Neural cell (in vitro differentiated cells): Measurements from ENCODE around the gene SLAMF7.

Experiments used
- EZH2 ChIP-seq: fragments of 200-600, 300-800 bp; shearing (Covaris generic), sonication (generic); IDR thresholded peaks from 2 replicates; pipeline ENCODE4 v1.6.1; 2014; ENCODE audit warnings: antibody characterized with exemption, low read length, borderline replicate concordance, mild to moderate bottlenecking; ENCODE audit not compliant: insufficient read depth, poor library complexity, severe bottlenecking
- SMC3 ChIP-seq: fragments of 450-650 bp; conservative IDR thresholded peaks from 2 replicates; pipeline ENCODE4 v1.6.1; 2014; ENCODE audit warnings: antibody characterized with exemption, mild to moderate bottlenecking, moderate library complexity; ENCODE audit not compliant: poor library complexity
- TF ChIP-seq, protein P1 (sequence below): fragments of 450-650 bp; IDR thresholded peaks from 2 replicates; pipeline ENCODE4 v1.5.1; 2014; ENCODE audit warnings: antibody characterized with exemption, mild to moderate bottlenecking, moderate library complexity; ENCODE audit not compliant: poor library complexity, severe bottlenecking

DNA sequence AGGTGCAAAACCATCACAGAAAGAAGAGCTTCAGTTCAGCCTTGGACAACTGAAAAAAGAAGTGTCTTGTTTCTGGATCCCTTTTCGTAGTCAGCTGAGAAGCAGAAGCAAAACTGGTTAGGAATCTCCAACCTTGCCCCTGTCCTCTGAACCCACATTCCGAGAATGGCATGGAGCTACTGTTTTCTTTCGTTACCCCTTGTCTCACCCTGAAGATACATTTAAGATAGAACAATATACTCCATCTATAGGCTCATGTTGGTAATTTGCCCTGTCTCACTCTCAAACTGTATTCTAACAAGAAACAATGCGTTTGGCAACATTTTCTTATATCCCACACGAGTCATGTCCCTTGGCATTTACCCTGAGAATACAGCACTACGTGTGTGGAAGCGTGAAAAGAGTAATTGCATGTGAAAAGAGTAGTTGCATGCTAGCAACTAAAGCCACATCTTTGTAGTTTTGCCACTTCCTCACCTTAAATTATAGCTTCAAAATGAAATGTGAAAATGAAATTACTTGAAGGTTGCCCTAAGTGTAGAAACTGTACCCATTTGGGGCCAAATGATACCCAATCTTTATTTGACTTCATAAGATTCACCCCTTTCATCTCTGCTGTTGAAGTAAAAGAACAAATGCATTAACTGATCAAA is 5.3 kb downstream of the SLAMF7 start:
- no peak for TF ChIP-seq SMC3
- TF ChIP-seq EZH2 = no peak
- TF ChIP-seq, protein P1, sequence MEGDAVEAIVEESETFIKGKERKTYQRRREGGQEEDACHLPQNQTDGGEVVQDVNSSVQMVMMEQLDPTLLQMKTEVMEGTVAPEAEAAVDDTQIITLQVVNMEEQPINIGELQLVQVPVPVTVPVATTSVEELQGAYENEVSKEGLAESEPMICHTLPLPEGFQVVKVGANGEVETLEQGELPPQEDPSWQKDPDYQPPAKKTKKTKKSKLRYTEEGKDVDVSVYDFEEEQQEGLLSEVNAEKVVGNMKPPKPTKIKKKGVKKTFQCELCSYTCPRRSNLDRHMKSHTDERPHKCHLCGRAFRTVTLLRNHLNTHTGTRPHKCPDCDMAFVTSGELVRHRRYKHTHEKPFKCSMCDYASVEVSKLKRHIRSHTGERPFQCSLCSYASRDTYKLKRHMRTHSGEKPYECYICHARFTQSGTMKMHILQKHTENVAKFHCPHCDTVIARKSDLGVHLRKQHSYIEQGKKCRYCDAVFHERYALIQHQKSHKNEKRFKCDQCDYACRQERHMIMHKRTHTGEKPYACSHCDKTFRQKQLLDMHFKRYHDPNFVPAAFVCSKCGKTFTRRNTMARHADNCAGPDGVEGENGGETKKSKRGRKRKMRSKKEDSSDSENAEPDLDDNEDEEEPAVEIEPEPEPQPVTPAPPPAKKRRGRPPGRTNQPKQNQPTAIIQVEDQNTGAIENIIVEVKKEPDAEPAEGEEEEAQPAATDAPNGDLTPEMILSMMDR = no peak
